ENCODE results near the gene GP5.

Gene GP5

DNA sequence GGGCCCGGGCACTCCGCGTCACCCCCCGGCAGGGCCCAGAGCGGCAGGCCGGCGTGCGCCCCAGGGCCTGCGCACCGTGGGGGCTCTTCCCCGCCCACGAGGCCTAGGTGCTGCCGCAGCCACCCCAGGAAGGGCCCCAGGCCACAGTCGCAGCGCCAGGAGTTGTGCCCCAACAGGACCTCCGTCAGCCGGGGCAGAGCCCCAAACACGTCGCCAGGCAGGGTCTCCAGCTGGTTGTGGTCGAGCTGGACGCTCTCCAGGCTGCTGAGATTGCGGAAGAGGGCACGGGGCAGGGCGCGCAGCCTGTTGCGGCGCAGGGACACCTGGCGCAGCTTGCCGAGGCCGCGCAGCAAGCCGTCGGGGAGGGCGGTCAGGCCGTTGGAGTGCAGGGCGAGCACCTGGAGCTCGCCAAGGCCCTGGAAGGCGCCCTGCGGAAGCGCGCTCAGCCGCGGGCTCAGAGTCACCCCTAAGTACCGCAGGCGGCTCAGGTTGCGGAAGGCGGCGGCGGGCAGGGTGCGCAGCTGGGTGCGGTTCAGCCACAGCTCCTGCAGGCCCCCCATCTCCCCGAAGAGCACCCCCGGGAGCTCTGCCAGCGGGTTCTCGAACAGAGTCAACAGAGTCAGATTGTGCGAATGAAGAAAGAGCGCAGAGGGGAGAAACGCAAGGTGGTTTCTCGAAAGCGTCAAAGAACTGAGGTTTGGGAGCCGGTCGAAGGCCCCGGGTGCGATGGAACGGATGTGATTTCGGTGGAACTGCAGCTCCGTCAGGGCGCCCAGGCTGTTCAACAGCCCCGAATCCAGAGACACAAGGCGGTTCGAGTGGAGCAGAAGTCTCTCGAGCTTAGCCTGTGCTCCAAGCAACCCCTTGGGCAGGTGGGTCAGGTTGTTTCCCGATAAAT is 2.0 kb downstream of the GP5 start:
- DNase-seq, result peak; percentile 35

DNA sequence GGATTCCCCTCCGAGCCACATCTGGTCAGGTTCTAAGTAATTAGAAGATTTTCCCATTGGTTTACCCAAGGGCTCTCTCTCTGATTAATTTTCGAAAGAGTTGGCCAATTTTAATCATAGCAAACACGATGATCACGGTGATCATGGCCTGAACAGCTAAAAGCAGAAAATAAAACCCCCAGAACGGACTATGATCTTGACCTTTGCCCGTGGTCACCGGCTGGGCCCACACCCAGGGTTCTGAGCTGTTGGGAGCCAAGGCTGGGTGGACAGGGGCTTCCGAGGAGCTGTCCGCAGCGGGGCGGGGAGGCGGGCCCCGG is 2.6 kb downstream of the GP5 start:
- DNase-seq, result no peak

DNA sequence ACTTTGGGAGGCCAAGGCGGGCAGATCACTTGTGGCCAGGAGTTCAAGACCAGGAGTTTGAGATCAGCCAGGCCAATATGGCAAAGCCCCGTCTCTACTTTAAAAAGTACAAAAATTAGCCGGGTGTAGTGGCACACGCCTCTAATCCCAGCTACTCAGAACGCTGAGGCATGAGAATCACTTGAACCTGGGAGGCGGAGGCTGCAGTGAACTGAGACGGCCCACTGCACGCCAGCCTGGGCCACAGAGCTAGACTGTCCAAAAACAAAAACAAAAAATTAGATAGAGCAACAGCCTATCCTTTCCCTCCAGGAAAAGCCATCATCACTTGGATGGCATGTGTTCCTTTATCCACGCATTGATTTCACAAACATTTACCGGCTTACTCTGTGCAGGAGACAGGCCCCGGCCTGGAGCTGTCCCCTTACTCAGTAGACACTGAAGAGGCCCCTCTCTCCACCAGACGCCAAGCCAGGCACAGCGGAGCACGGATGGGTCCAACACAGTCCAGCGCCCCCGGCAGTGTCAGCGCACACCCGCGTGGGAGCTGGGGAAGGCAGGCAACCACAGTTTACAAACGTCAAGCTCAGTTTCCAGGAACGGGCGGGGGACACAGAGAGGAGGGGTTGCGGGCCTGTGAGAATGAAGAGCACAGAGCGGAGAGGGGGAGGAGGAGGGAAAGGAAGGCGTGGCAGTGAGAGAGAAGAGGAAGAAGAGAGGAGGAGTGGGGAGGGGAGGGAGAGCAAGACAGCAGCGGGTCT is 3.1 kb downstream of the GP5 start:
- DNase-seq, result peak; percentile 45

DNA sequence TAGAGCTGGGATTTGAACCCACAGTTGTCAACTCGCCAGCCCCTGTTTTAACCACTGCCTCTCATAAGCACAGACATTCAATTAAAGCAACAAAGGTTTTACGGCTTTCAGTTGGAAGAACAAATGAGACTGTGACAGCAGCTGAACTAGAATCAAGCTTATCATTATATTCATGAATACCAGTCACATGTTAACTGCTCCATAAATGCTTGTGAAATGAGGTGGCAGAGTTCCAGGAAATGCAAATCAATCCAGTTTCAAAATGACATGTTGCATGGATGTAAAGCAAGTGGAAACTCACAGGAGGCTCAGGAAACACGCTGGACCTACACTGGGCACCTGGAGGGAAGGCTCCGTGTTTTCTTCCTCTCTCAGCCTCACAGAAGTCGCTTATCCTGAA is 3.9 kb downstream of the GP5 start:
- DNase-seq, result no peak

DNA sequence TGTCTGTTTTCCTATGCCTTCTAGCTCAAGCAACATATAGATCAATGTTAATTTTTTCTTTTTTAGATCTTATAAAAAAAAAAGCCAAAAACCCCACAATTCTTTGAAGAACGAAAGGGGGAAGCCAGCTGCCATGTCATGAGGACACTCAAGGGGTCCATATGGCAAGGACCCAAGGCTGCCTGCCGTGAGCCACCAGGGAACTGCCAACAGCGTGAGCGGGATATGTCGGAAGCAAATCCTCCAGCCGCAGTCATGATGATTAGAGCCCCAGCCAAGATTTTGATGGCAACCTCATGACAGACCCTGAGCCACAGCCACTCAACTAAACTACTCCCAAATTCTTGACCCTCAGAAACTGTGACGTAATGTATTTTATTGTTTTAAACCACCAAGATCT is 6.5 kb downstream of the GP5 start:
- no peak for DNase-seq

- DNase-seq, result no peak
Measured at GRCh38 chr3:194390835-194391234, 8.2 kb downstream of the GP5 start.

DNA sequence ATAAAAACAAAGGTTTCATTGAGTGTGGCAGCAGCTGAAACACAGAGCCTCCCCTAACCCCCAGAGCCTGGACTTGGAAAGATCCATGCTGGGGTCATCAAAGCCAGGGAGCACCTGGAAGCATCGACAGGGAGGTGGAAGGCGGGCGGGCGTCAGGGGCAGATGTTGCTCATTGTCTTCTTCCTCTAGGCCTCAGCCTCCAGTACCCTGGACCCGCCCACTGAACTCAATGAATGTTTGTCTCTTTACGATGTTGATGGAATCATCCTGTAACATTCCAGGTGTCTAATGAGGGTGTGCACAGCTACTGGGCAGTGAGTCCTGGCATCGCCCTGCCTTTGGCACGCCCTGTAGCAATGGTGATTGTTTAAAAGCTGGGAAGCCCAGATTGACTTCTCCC is 9.8 kb downstream of the GP5 start:
- no peak for DNase-seq

- no peak for DNase-seq
Measured at GRCh38 chr3:194387926-194388418, 11.1 kb downstream of the GP5 start.

GRCh38 chr3:194387276-194387675 is 11.8 kb downstream of the GP5 start:
- DNase-seq, result no peak

- no peak for DNase-seq
Measured at GRCh38 chr3:194386648-194387047, 12.4 kb downstream of the GP5 start.

DNA sequence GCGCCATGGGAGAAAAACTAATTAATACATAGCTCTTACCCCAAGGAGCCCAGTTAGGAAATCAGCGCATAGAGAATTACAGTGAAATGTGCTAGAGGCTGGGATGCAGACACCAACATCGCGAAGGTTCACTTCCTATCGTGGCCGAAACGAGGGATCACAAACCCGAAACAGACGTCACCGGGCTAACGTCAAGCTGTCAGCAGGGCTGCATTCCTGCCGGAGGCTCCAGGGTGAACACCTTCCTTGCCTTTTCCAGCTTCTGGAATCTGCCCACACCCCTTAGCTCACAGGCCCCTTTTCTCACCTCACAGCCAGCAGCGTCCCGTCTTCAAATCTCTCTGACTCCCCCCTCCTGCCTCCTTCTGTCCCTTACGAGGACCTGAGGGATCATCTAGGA is 13.0 kb downstream of the GP5 start:
- no peak for DNase-seq

DNA sequence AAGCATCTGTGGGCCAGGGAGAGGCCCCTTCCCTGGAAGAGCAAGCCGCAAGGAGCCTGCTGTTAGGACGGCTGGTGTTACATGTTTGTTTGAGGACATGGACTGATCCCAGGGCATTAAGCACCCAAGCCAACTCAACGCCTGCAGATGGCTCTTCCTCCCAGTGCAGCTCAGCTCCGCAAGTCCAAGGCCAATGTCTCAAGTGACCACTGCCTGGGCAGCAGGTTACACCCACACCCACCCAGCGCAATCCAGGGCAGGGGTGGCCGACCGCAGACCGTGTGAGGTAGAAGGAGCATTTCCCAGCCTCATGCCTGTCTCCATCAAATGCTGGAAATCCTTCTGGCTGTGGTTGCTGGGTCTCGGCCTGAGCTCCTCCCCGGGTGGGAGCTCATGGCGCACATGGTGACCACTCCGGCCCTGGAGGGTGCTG is 14.5 kb downstream of the GP5 start:
- no peak for DNase-seq

GRCh38 chr3:194384156-194384555 is 14.9 kb downstream of the GP5 start:
- no peak for DNase-seq

DNA sequence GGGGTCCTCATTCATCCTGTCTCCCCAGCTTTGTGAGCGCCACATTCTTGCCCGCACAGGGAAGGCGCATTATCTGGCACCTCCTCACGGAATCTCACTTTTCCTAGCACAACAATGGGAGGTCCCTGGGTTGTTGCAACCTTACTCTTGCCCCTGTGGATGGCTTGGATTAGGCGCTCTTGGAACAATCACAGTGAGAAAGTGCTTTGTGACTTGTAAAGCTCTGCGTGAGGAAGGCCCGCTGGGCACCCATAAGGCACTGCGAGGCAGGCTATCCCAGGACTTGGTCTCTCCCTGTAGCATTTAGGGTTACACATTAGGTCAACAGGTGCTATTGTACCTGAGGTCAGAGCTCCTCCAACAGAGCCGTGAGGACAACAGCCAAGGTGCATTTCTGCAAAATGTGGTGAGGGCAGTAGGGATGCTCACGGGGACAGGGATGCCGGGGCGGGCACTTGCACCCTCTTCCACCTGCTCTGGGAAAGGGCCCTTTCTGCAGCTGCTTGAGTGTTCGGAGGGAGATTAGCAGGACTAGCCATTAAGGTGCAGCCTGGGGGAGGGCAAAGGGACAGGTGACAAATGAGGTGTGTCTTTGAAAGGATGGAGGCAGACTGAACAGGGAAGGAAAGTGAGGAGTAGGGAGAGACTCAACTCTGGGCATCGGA is 15.7 kb downstream of the GP5 start:
- DNase-seq, result no peak

DNA sequence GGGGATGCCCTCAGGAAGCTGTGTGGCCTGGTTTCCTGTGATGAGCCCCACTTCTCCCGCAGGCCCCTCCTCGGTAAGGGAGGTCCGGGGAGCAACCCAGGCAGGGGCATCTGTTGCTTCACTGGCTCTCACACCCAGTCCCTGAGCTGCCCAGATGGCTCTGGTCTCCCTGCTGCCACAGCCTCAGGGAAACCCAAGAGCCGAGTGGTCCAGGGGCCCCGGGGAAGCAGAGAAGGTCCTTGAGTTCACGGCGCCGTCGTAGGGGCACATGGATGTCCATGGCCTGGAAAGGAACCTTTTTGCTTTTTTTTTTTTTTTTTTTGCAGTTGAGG is 16.2 kb downstream of the GP5 start:
- no peak for DNase-seq

DNA sequence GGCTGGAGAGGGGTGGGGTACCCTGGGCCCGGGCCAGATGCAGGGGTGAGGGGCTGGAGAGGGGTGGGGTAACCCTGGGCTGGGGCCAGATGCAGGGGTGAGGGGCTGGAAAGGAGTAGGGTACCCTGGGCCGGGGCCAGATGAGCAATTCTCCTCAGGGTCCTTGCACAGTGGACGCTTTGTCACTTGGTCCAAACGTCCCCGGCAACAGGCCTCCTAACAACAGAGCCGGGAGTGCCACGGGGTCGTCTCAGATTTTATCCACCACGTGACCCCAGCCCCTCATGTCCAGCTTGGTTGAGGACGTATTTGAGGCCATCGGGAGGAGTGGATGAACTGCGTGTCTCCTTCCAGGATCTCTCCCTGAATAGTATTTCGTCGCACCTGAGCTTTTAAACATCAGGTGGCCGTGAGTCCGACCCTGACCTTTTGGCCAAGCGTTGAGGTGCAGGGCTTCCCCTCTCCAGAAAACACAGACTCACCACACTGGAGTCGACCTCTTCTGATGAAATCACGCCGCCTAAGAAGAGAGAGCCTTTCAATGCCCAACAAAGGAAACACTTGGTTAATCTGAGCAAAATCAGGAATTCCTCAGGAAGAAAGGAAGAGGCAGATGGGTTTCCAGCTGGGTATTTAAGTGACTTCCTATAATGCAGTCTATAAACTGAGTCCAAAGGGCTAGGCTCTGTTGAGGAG is 16.7 kb downstream of the GP5 start:
- no peak for DNase-seq

- DNase-seq, result no peak
Measured at GRCh38 chr3:194381460-194381875, 17.6 kb downstream of the GP5 start.

DNA sequence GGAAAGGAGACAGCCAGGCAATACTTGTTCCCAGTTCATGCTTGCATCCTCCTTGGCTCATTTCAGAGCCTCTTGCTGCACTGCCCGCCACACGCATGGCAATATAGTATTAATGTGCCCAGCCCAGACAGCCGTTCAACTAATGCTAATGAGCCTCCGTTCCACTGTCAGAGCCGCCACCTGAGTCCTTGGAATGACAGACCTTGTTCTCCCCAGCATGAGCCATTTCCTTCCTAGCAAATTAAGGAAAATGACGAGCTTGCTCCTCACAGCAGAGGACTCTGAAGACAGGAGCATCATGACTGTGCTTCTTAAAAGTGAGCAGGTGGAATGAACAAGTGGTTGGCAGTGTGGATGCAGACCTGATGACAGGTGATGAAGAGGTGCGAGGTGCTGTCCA is 18.7 kb downstream of the GP5 start:
- DNase-seq, result no peak

DNA sequence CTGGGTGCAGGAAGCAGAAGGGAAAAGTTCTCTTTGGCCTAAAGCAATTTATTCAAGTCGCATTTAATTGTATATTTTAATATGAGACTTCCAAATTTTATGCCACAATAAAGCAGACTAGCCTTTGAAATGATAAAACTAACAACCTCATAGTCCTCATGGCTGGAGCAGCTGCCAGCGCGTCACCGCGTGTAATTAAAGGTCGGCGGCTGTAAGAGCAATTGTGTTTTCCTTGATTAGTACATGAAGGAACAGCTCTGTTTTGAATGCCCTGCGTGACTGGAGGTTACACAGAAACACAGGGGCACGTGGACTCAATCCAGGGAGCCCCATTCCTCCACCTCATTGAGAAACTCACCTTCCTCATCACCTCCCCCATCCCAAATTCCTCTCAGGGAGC is 19.4 kb downstream of the GP5 start:
- DNase-seq, result no peak

GRCh38 chr3:194379231-194379630 is 19.8 kb downstream of the GP5 start:
- DNase-seq, result no peak

DNA sequence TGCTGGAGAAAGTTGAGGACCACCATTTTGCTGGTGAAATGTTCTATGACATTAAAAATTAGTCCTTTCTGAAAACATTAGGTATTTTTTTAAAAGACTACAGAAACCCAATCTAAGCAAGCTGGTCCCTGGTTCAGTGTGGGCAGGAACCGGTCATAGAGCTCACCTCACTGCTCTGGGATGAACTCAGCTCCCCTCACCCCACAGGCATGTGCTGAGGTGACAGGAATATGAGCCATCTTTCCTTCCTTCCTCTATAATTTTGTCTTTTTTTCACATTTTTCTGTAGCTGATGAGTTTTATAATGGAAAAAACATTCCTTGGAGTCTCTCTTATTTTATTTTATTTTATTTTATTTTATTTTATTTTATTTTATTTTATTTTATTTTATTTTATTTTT is 21.4 kb downstream of the GP5 start:
- no peak for DNase-seq

GRCh38 chr3:194376241-194376560 is 22.9 kb downstream of the GP5 start:
- DNase-seq, result no peak

Data from central memory CD4-positive, alpha-beta T cell (primary cell).